Activated CD4-positive, alpha-beta T cell treated with anti-CD3 and anti-CD28 coated beads for 36 hours (primary cell): Measurements from ENCODE around the gene L3MBTL2. TPM values are rescaled to one million over a fixed set of nuclear protein-coding genes. Genes with fewer than 3 reads are reported as not detected.

ENCODE experiments used
- ATAC-seq: fragments of 200-7000 bp; cut with Tn5 transposase; one replicate; pipeline ENCODE4 v1.10.0; 2021; ENCODE audit warnings: mild to moderate bottlenecking, moderate library complexity
- CTCF ChIA-PET: fragments of 350-600 bp; sonication (Branson Sonifier 250); formaldehyde crosslinking; loops from one replicate; lab custom pipeline; 2021; ENCODE audit warnings: antibody characterized with exemption; lab: Charles Lee
- POLR2A ChIA-PET: fragments of 350-600 bp; sonication (Branson Sonifier 250); formaldehyde crosslinking; loops from one replicate; lab custom pipeline; 2021; ENCODE audit warnings: antibody characterized with exemption, inconsistent platforms; lab: Charles Lee
- DNase-seq: peaks from one replicate; pipeline ENCODE4 v3.0.0-alpha.2; 2020
- H3K27ac Mint-ChIP-seq: one replicate; pipeline ENCODE4 v1.8.0; 2021; ENCODE audit warnings: mixed read lengths
- H3K27me3 Mint-ChIP-seq: one replicate; pipeline ENCODE4 v1.8.0; 2021; ENCODE audit warnings: mixed read lengths
- H3K36me3 Mint-ChIP-seq: one replicate; pipeline ENCODE4 v1.8.0; 2021; ENCODE audit warnings: low read depth, mixed read lengths
- H3K4me1 Mint-ChIP-seq: one replicate; pipeline ENCODE4 v1.8.0; 2021; ENCODE audit warnings: mixed read lengths
- H3K4me3 Mint-ChIP-seq: one replicate; pipeline ENCODE4 v1.8.0; 2021; ENCODE audit warnings: mild to moderate bottlenecking, moderate library complexity, mixed read lengths
- H3K9me3 Mint-ChIP-seq: one replicate; pipeline ENCODE4 v1.8.0; 2021; ENCODE audit warnings: low read depth, mixed read lengths
- intact Hi-C, 2 experiments: fragments of 100-400 bp; cut with DNase I in 1 of 2; cut with micrococcal nuclease in 1 of 2; formaldehyde crosslinking; loops; one replicate each; pipeline versions ENCODE4 v1.14.2 to v1.15.1; 2022 to 2024; cut with DNase I, micrococcal nuclease
- total RNA-seq, 2 experiments: library from RNA; stranded (reverse); gene quantifications; one replicate each; pipeline ENCODE4 v1.2.3, GENCODE V29; 2021

The L3MBTL2 gene
- total RNA-seq, 2 experiments from 2014 or later, result 24.4 to 25.1 TPM

GRCh38 chr22:41242396-41243117 lies 37.4 kb downstream of the L3MBTL2 start:
- H3K4me1 Mint-ChIP-seq, result no peaks in the 10 kb centered on the region
- no peaks in the 10 kb centered on the region for H3K9me3 Mint-ChIP-seq
- ATAC-seq (no peak), DNase-seq (no peak)
- no peaks in the 10 kb centered on the region for H3K27me3 Mint-ChIP-seq
- ChIA-PET POLR2A (interaction anchor here (1.1 kb wide), 1 partner anchor 12 kb away, joined by 4 read pairs; no protein-coding TSS in a partner anchor), CTCF (no interaction called here)
- no peak overlapping the region for H3K27ac Mint-ChIP-seq
- no peak overlapping the region for H3K4me3 Mint-ChIP-seq
- intact Hi-C loops, result no loop called here
- peaks cover 8% of the 10 kb centered on the region for H3K36me3 Mint-ChIP-seq

- Mint-ChIP-seq H3K27ac (no peak overlapping the region), H3K9me3 (no peaks in the 10 kb centered on the region), H3K36me3 (peaks cover 14% of the 10 kb centered on the region), H3K27me3 (no peaks in the 10 kb centered on the region), H3K4me1 (no peaks in the 10 kb centered on the region), H3K4me3 (no peak overlapping the region)
- ATAC-seq (no peak), DNase-seq (no peak)
- ChIA-PET POLR2A (interaction anchor here (1.1 kb wide), 1 partner anchor 13 kb away, joined by 4 read pairs; no protein-coding TSS in a partner anchor), CTCF (interaction anchor here (0.6 to 1.4 kb wide), 4 partner anchors 315 to 574 kb away, joined by 3 to 6 read pairs (median 4); no protein-coding TSS in a partner anchor)
- intact Hi-C loops, result no loop called here
Observed at GRCh38 chr22:41243361-41243760, 38.2 kb downstream of the L3MBTL2 start.

GRCh38 chr22:41245917-41246499 lies 40.9 kb downstream of the L3MBTL2 start:
- CTCF ChIA-PET, result no interaction called here
- H3K4me1 Mint-ChIP-seq, result no peaks in the 10 kb centered on the region
- no peak overlapping the region for H3K4me3 Mint-ChIP-seq
- DNase-seq, result no peak
- H3K27me3 Mint-ChIP-seq, result no peaks in the 10 kb centered on the region
- H3K27ac Mint-ChIP-seq, result no peak overlapping the region
- POLR2A ChIA-PET, result no interaction called here
- intact Hi-C loops, result no loop called here
- H3K36me3 Mint-ChIP-seq, result peaks cover 27% of the 10 kb centered on the region
- no peak for ATAC-seq
- no peaks in the 10 kb centered on the region for H3K9me3 Mint-ChIP-seq

- ATAC-seq, result no peak
- Mint-ChIP-seq H3K4me1 (no peaks in the 10 kb centered on the region), H3K36me3 (peaks cover 39% of the 10 kb centered on the region), H3K4me3 (no peak overlapping the region), H3K9me3 (no peaks in the 10 kb centered on the region), H3K27ac (no peak overlapping the region), H3K27me3 (no peaks in the 10 kb centered on the region)
- CTCF ChIA-PET, result interaction anchor here (0.6 kb wide), 1 partner anchor 112 kb away, joined by 3 read pairs; no protein-coding TSS in a partner anchor
- POLR2A ChIA-PET, result interaction anchor here (0.9 kb wide), 1 partner anchor 10 kb away, joined by 4 read pairs; no protein-coding TSS in a partner anchor
- intact Hi-C loops, result no loop called here
- DNase-seq, result no peak
Observed at GRCh38 chr22:41247703-41248102, 42.6 kb downstream of the L3MBTL2 start.

- Mint-ChIP-seq H3K4me1 (no peaks in the 10 kb centered on the region), H3K4me3 (no peak overlapping the region), H3K9me3 (no peaks in the 10 kb centered on the region), H3K36me3 (peaks cover 40% of the 10 kb centered on the region), H3K27me3 (no peaks in the 10 kb centered on the region), H3K27ac (no peak overlapping the region)
- no peak for ATAC-seq
- intact Hi-C loops, result no loop called here
- DNase-seq, result no peak
- POLR2A ChIA-PET, result no interaction called here
- CTCF ChIA-PET, result interaction anchor here (0.6 kb wide), 1 partner anchor 113 kb away, joined by 3 read pairs; no protein-coding TSS in a partner anchor
Observed at GRCh38 chr22:41248314-41248713, 43.2 kb downstream of the L3MBTL2 start.

- intact Hi-C loops, result no loop called here
- POLR2A ChIA-PET, result no interaction called here
- CTCF ChIA-PET, result no interaction called here
- no peaks in the 10 kb centered on the region for H3K4me1 Mint-ChIP-seq
- H3K27me3 Mint-ChIP-seq, result no peaks in the 10 kb centered on the region
- no peak overlapping the region for H3K4me3 Mint-ChIP-seq
- ATAC-seq (no peak), DNase-seq (no peak)
- H3K9me3 Mint-ChIP-seq, result no peaks in the 10 kb centered on the region
- no peak overlapping the region for H3K27ac Mint-ChIP-seq
- peaks cover 41% of the 10 kb centered on the region for H3K36me3 Mint-ChIP-seq
Observed at GRCh38 chr22:41248758-41249157, 43.6 kb downstream of the L3MBTL2 start.

GRCh38 chr22:41249442-41249841 lies 44.3 kb downstream of the L3MBTL2 start:
- intact Hi-C loops, result no loop called here
- ChIA-PET POLR2A (no interaction called here), CTCF (no interaction called here)
- H3K9me3 Mint-ChIP-seq, result no peaks in the 10 kb centered on the region
- no peak for ATAC-seq
- H3K4me3 Mint-ChIP-seq, result no peak overlapping the region
- DNase-seq, result no peak
- no peaks in the 10 kb centered on the region for H3K4me1 Mint-ChIP-seq
- no peak overlapping the region for H3K27ac Mint-ChIP-seq
- no peaks in the 10 kb centered on the region for H3K27me3 Mint-ChIP-seq
- H3K36me3 Mint-ChIP-seq, result peaks cover 45% of the 10 kb centered on the region

- DNase-seq (no peak), ATAC-seq (no peak)
- no peak overlapping the region for H3K27ac Mint-ChIP-seq
- H3K4me1 Mint-ChIP-seq, result no peaks in the 10 kb centered on the region
- intact Hi-C loops, result no loop called here
- no peaks in the 10 kb centered on the region for H3K9me3 Mint-ChIP-seq
- ChIA-PET CTCF (no interaction called here), POLR2A (no interaction called here)
- peaks cover 41% of the 10 kb centered on the region for H3K36me3 Mint-ChIP-seq
- no peak overlapping the region for H3K4me3 Mint-ChIP-seq
- H3K27me3 Mint-ChIP-seq, result no peaks in the 10 kb centered on the region
Observed at GRCh38 chr22:41250127-41250526, 45.0 kb downstream of the L3MBTL2 start.

- POLR2A ChIA-PET, result no interaction called here
- ATAC-seq (no peak), DNase-seq (no peak)
- intact Hi-C loops, result no loop called here
- Mint-ChIP-seq H3K4me1 (no peaks in the 10 kb centered on the region), H3K9me3 (no peaks in the 10 kb centered on the region), H3K27ac (no peak overlapping the region), H3K36me3 (peaks cover 50% of the 10 kb centered on the region), H3K4me3 (no peak overlapping the region), H3K27me3 (no peaks in the 10 kb centered on the region)
- CTCF ChIA-PET, result no interaction called here
Observed at GRCh38 chr22:41252365-41252764, 47.3 kb downstream of the L3MBTL2 start.

GRCh38 chr22:41254230-41254629 lies 49.1 kb downstream of the L3MBTL2 start:
- intact Hi-C loops, result no loop called here
- Mint-ChIP-seq H3K4me3 (no peak overlapping the region), H3K27me3 (no peaks in the 10 kb centered on the region), H3K9me3 (no peaks in the 10 kb centered on the region), H3K36me3 (peaks cover 54% of the 10 kb centered on the region), H3K4me1 (no peaks in the 10 kb centered on the region), H3K27ac (no peak overlapping the region)
- CTCF ChIA-PET, result no interaction called here
- DNase-seq, result no peak
- POLR2A ChIA-PET, result no interaction called here
- no peak for ATAC-seq

- intact Hi-C loops, result no loop called here
- no peaks in the 10 kb centered on the region for H3K27me3 Mint-ChIP-seq
- H3K27ac Mint-ChIP-seq, result no peak overlapping the region
- no peak for DNase-seq
- H3K9me3 Mint-ChIP-seq, result no peaks in the 10 kb centered on the region
- peaks cover 49% of the 10 kb centered on the region for H3K36me3 Mint-ChIP-seq
- ChIA-PET CTCF (interaction anchor here (0.5 to 1.3 kb wide), 2 partner anchors 19 to 274 kb away, joined by 3 to 4 read pairs; no protein-coding TSS in a partner anchor), POLR2A (interaction anchor here (1.2 to 1.5 kb wide), 2 partner anchors 9 to 24 kb away, joined by 3 read pairs; no protein-coding TSS in a partner anchor)
- no peak for ATAC-seq
- no peak overlapping the region for H3K4me3 Mint-ChIP-seq
- no peaks in the 10 kb centered on the region for H3K4me1 Mint-ChIP-seq
Observed at GRCh38 chr22:41256254-41257253, 51.4 kb downstream of the L3MBTL2 start.
